ENCODE data around the gene PPM1M. TPM values are rescaled to one million over a fixed set of nuclear protein-coding genes. Genes with fewer than 3 reads are reported as not detected.

PPM1M gene
- total and polyA plus RNA-seq, 2 experiments from 2014 or later, result 6.2 to 10.7 TPM

GRCh38 chr3:52238193-52238760, 7.3 kb upstream of the PPM1M start:
- Histone ChIP-seq H3K27ac (peak overlapping the region; percentile 84), H3K9me3 (ENCODE audit: low read depth) (no peaks in the 10 kb centered on the region), H3K9me2 (replicated peaks; ENCODE audit: insufficient read depth) (no peaks in the 10 kb centered on the region), H3K4me1 (ENCODE audit: insufficient read depth) (peaks cover 26% of the 10 kb centered on the region), H3K4me3 (peak overlapping the region; percentile 90), H4K20me1 (ENCODE audit: insufficient read depth, poor library complexity, severe bottlenecking) (peaks cover 7% of the 10 kb centered on the region), H3K36me3 (replicated peaks; ENCODE audit: insufficient read depth, low read depth) (no peaks in the 10 kb centered on the region), H3K79me2 (peaks cover 43% of the 10 kb centered on the region), H3K27me3 (no peaks in the 10 kb centered on the region), H2AFZ (peak overlapping the region; percentile 98), H3K4me2 (peak overlapping the region; percentile 92)
- no peak for DNase-seq (ENCODE audit: low spot score)
- TF ChIP-seq EZH2phosphoT487 (IDR thresholded peaks at IDR 0.05; ENCODE audit: low read depth, severe bottlenecking, unreplicated experiment) (no peak), EZH2 (IDR thresholded peaks at IDR 0.05; ENCODE audit: borderline replicate concordance) (no peak), CTCF (IDR thresholded peaks at IDR 0.05; ENCODE audit: poor library complexity) (no peak)
- WGBS (ENCODE audit: low lambda C conversion rate, missing lambda C conversion rate), result 18% methylated on average over 11 of the region's 11 CpGs

GRCh38 chr3:52238761-52239701, 6.5 kb upstream of the PPM1M start, which contains the start of gene TWF2:
TSS of gene TWF2 (minus strand) at chr3:52239158. CDS start at chr3:52239016, 142 bp downstream.
- TF ChIP-seq CTCF (IDR thresholded peaks at IDR 0.05; ENCODE audit: poor library complexity) (peak; percentile 35), EZH2phosphoT487 (IDR thresholded peaks at IDR 0.05; ENCODE audit: low read depth, severe bottlenecking, unreplicated experiment) (no peak)
- DNase-seq (ENCODE audit: low spot score), result peak; percentile 93
- H3K9me2 ChIP-seq (replicated peaks; ENCODE audit: insufficient read depth), result no peaks in the 10 kb centered on the region
- no peaks in the 10 kb centered on the region for H3K9me3 ChIP-seq (ENCODE audit: low read depth)
- peaks cover 26% of the 10 kb centered on the region for H3K4me1 ChIP-seq (ENCODE audit: insufficient read depth)
- peak within 1 kb of the TSS; percentile 90 for H3K4me3 ChIP-seq
- H3K4me2 ChIP-seq, result peak within 1 kb of the TSS; percentile 92
- peaks cover 7% of the 10 kb centered on the region for H4K20me1 ChIP-seq (ENCODE audit: insufficient read depth, poor library complexity, severe bottlenecking)
- H3K79me2 ChIP-seq, result peaks cover 43% of the 10 kb centered on the region
- H3K27ac ChIP-seq, result peak within 1 kb of the TSS; percentile 84
- H2AFZ ChIP-seq, result peak within 1 kb of the TSS; percentile 98
- whole genome bisulfite sequencing (ENCODE audit: low lambda C conversion rate, missing lambda C conversion rate), result under 1% methylated on average over 63 of the region's 92 CpGs
- no peaks in the 10 kb centered on the region for H3K36me3 ChIP-seq (replicated peaks; ENCODE audit: insufficient read depth, low read depth)
- H3K27me3 ChIP-seq, result no peaks in the 10 kb centered on the region

GRCh38 chr3:52240059-52240885, 5.3 kb upstream of the PPM1M start:
- Histone ChIP-seq H3K79me2 (peaks cover 38% of the 10 kb centered on the region), H3K4me2 (peak overlapping the region; percentile 92), H3K9me3 (ENCODE audit: low read depth) (no peaks in the 10 kb centered on the region), H3K4me1 (ENCODE audit: insufficient read depth) (peaks cover 35% of the 10 kb centered on the region), H4K20me1 (ENCODE audit: insufficient read depth, poor library complexity, severe bottlenecking) (peaks cover 7% of the 10 kb centered on the region), H2AFZ (no peak overlapping the region), H3K9me2 (replicated peaks; ENCODE audit: insufficient read depth) (no peaks in the 10 kb centered on the region), H3K36me3 (replicated peaks; ENCODE audit: insufficient read depth, low read depth) (no peaks in the 10 kb centered on the region), H3K27me3 (no peaks in the 10 kb centered on the region), H3K4me3 (peak overlapping the region; percentile 90), H3K27ac (peak overlapping the region; percentile 75)
- DNase-seq (ENCODE audit: low spot score), result peak; percentile 80
- TF ChIP-seq EZH2phosphoT487 (IDR thresholded peaks at IDR 0.05; ENCODE audit: low read depth, severe bottlenecking, unreplicated experiment), result no peak
- no peak for TF ChIP-seq EZH2 (IDR thresholded peaks at IDR 0.05; ENCODE audit: borderline replicate concordance)
- TF ChIP-seq CTCF (IDR thresholded peaks at IDR 0.05; ENCODE audit: poor library complexity), result no peak
- 100% methylated on average over 1 of the region's 1 CpG for WGBS (ENCODE audit: low lambda C conversion rate, missing lambda C conversion rate)
